OCI-LY3 (cell line): ENCODE measurements around the gene L3HYPDH.

Experiments
- H2AFZ ChIP-seq: fragments of 200-600, 300-600 bp; shearing (Covaris generic); 2 replicates; pipeline ENCODE4 v1.6.0; 2014; ENCODE audit warnings: antibody characterized with exemption, low read depth, low read length
- H3K27ac ChIP-seq: fragments of 200-600, 300-600 bp; sonication (generic); 2 replicates; pipeline ENCODE4 v1.5.1; 2014; ENCODE audit warnings: mild to moderate bottlenecking, low read length, moderate library complexity, mixed read lengths
- H3K27me3 ChIP-seq: fragments of 200-600, 300-600 bp; sonication (generic); 2 replicates; pipeline ENCODE4 v1.6.1; 2014; ENCODE audit warnings: low read depth, low read length, mixed read lengths
- H3K36me3 ChIP-seq: fragments of 200-600, 300-600 bp; sonication (generic); replicated peaks from 2 replicates; pipeline ENCODE3; 2014; ENCODE audit warnings: low read depth, low read length, mixed read lengths
- H3K4me1 ChIP-seq: fragments of 300-600, 200-600 bp; sonication (generic); 2 replicates; pipeline ENCODE4 v1.6.1; 2014; ENCODE audit warnings: low read length, mixed read lengths
- H3K4me2 ChIP-seq: fragments of 200-600, 300-600 bp; sonication (generic); 2 replicates; pipeline ENCODE4 v1.6.1; 2014; ENCODE audit warnings: low read length, mixed read lengths
- H3K4me3 ChIP-seq: fragments of 300-600, 200-600 bp; sonication (generic); 2 replicates; pipeline ENCODE4 v1.5.1; 2014; ENCODE audit warnings: antibody characterized with exemption, mild to moderate bottlenecking, low read length, moderate library complexity
- H3K79me2 ChIP-seq: fragments of 300-600, 200-600 bp; shearing (Covaris generic); 2 replicates; pipeline ENCODE4 v1.6.1; 2014; ENCODE audit warnings: mild to moderate bottlenecking, low read length, mixed read lengths
- H3K9ac ChIP-seq: fragments of 300-600, 200-600 bp; shearing (Covaris generic); 2 replicates; pipeline ENCODE4 v1.6.0; 2014; ENCODE audit warnings: mild to moderate bottlenecking, low read length, moderate library complexity
- H3K9me3 ChIP-seq: fragments of 200-600, 300-600 bp; shearing (Covaris generic); 2 replicates; pipeline ENCODE4 v1.6.1; 2014; ENCODE audit warnings: low read length, mixed read lengths; ENCODE audit not compliant: insufficient read depth
- H4K20me1 ChIP-seq: fragments of 200-600, 300-600 bp; sonication (generic); 2 replicates; pipeline ENCODE4 v1.6.1; 2016; ENCODE audit warnings: low read length, mixed read lengths; ENCODE audit not compliant: insufficient read depth
- CTCF ChIP-seq: fragments of 200-600, 300-600 bp; sonication (generic); IDR thresholded peaks from 2 replicates; pipeline ENCODE4 v1.5.1; 2014; ENCODE audit warnings: antibody characterized with exemption, low read length, low read depth
- EZH2phosphoT487 ChIP-seq: fragments of 200-600 bp; shearing (Covaris generic); IDR thresholded peaks from 2 replicates; pipeline ENCODE4 v1.6.1; 2018; ENCODE audit warnings: antibody characterized with exemption, mixed run types, low read depth

L3HYPDH gene

GRCh38 chr14:59509101-59509500, 24.9 kb upstream of the L3HYPDH start:
- H3K79me2 ChIP-seq = no peaks in the 10 kb centered on the region
- TF ChIP-seq EZH2phosphoT487 = no peak
- no peak for TF ChIP-seq CTCF

GRCh38 chr14:59507752-59508103, 23.5 kb upstream of the L3HYPDH start:
- Histone ChIP-seq H3K27ac (no peak overlapping the region), H3K9me3 (no peaks in the 10 kb centered on the region), H3K4me3 (no peak overlapping the region), H3K4me2 (no peak overlapping the region), H3K27me3 (peaks cover 7% of the 10 kb centered on the region; the same call in 1 of the 2 replicates), H3K9ac (no peak overlapping the region), H2AFZ (no peak overlapping the region), H3K79me2 (no peaks in the 10 kb centered on the region), H3K36me3 (peaks cover 12% of the 10 kb centered on the region), H4K20me1 (no peaks in the 10 kb centered on the region), H3K4me1 (no peaks in the 10 kb centered on the region)
- TF ChIP-seq CTCF = no peak
- TF ChIP-seq EZH2phosphoT487 = no peak

More at GRCh38 chr14:59509101-59509500, 24.9 kb upstream of the L3HYPDH start:
- Histone ChIP-seq H3K4me2 (no peak overlapping the region), H3K4me1 (no peaks in the 10 kb centered on the region), H2AFZ (no peak overlapping the region), H3K9me3 (no peaks in the 10 kb centered on the region), H3K36me3 (peaks cover 4% of the 10 kb centered on the region), H3K4me3 (no peak overlapping the region), H4K20me1 (no peaks in the 10 kb centered on the region), H3K27me3 (peaks cover 7% of the 10 kb centered on the region; the same call in 1 of the 2 replicates), H3K9ac (no peak overlapping the region), H3K27ac (no peak overlapping the region)

GRCh38 chr14:59507063-59507751, 23.0 kb upstream of the L3HYPDH start:
- H3K9me3 ChIP-seq = no peaks in the 10 kb centered on the region
- H3K4me3 ChIP-seq = no peak overlapping the region
- no peak overlapping the region for H2AFZ ChIP-seq
- peaks cover 12% of the 10 kb centered on the region for H3K36me3 ChIP-seq
- no peaks in the 10 kb centered on the region for H3K4me1 ChIP-seq
- no peaks in the 10 kb centered on the region for H4K20me1 ChIP-seq
- H3K27ac ChIP-seq = no peak overlapping the region
- H3K9ac ChIP-seq = no peak overlapping the region
- peak; percentile 95 for TF ChIP-seq CTCF
- no peak for TF ChIP-seq EZH2phosphoT487
- peaks cover 6% of the 10 kb centered on the region; the same call in 1 of the 2 replicates for H3K27me3 ChIP-seq
- H3K79me2 ChIP-seq = no peaks in the 10 kb centered on the region
- no peak overlapping the region for H3K4me2 ChIP-seq

- Histone ChIP-seq H3K4me1 (no peaks in the 10 kb centered on the region), H4K20me1 (no peaks in the 10 kb centered on the region), H3K79me2 (no peaks in the 10 kb centered on the region), H3K27ac (no peak overlapping the region), H3K9me3 (no peaks in the 10 kb centered on the region), H3K4me3 (no peak overlapping the region), H3K36me3 (peaks cover 14% of the 10 kb centered on the region), H2AFZ (no peak overlapping the region), H3K9ac (no peak overlapping the region), H3K27me3 (no peaks in the 10 kb centered on the region), H3K4me2 (no peak overlapping the region)
- TF ChIP-seq CTCF = no peak
- no peak for TF ChIP-seq EZH2phosphoT487
Observed at GRCh38 chr14:59503256-59503655, 19.0 kb upstream of the L3HYPDH start.
